HG03378 (cell line): ENCODE data around the gene CDH10.

Source experiments
- ATAC-seq: cut with Tn5 transposase; IDR thresholded peaks from one replicate; pipeline ENCODE4 v1.9.1; 2021; ENCODE audit warnings: mild to moderate bottlenecking, moderate library complexity; ENCODE audit not compliant: unreplicated experiment

CDH10 gene

GRCh38 chr5:24606971-24607370 is 37.8 kb downstream of the CDH10 start:
- ATAC-seq = no peak

- no peak for ATAC-seq
Measured at GRCh38 chr5:24602188-24602587, 42.6 kb downstream of the CDH10 start.

GRCh38 chr5:24598956-24599355 is 45.8 kb downstream of the CDH10 start:
- no peak for ATAC-seq

DNA sequence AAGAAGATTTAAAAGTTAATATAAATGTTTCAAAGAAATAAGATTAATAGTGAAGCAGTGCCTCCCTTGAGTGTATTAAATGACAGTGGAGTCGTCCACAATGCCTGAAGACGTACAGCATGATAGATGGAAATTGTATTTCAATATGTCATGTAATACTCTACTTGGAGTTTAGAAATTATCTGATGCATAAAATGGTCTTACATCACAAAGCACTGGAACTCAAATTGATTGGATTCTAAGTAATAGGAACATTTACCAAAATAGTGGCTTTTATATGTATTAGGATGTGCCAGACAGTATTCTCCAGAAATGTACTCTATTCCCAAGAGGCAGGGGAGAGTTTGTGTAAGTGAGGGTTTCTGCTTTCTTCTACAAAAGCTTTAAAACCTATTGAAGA is 49.4 kb downstream of the CDH10 start:
- no peak for ATAC-seq

- ATAC-seq = no peak
Measured at GRCh38 chr5:24591426-24591825, 53.4 kb downstream of the CDH10 start.

DNA sequence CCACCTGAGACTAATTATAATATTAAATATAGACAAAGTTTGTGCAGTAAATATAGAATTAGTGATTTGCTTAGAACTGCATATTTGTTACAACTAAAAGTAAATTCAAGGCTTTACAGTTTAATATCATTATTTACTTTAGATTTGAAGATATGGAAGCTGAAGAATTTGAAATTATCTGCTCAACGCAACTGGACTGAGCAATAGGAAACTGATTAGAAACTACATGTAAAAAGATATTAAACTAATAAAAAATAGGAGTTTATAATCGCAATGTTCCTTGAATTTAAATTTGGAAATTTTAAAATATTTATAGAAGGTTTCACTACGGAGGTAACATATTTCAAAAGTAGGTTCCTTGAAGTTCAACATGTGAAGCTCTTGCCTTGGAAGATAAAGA is 55.2 kb downstream of the CDH10 start:
- no peak for ATAC-seq

DNA sequence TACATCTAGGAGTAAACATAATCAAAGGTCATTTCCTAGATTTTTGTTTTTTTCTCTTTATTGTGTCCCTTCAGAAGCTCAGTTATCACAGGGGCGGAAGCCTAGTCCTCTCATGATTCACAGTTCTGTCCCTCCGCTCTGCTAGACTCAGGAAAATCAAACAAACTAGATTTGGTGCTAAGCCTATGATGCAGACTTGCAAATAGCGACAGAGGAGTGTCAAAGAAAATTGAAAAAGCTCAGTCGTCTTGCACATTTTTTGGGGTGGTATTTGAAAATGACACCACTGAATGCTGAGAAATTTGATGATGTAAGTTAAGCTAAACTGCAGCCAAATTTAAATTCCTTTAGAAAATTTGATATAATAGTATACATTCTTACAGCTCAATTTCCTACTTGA is 59.0 kb downstream of the CDH10 start:
- ATAC-seq = no peak

- ATAC-seq = no peak
Measured at GRCh38 chr5:24571302-24571701, 73.5 kb downstream of the CDH10 start.

DNA sequence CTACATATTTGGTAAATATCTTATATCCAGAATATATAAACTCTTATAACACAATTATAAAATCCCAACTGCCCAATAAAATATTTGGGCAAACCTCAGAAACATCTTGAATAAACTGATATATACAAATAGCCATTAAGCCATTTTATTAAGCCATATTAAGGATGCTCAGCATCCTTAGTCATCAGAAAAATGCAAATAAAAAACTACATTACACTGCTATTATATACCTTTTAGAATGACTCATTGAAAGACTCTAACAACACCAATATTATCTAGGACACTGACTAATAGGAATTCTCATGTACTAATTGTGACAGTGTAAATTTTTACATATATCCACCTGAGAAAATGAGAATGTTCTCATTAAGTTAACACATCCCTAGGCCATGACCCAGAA is 77.8 kb downstream of the CDH10 start:
- no peak for ATAC-seq

GRCh38 chr5:24555229-24555628 is 89.5 kb downstream of the CDH10 start:
- ATAC-seq = no peak

- ATAC-seq = no peak
Measured at GRCh38 chr5:24547132-24547531, 97.6 kb downstream of the CDH10 start.

DNA sequence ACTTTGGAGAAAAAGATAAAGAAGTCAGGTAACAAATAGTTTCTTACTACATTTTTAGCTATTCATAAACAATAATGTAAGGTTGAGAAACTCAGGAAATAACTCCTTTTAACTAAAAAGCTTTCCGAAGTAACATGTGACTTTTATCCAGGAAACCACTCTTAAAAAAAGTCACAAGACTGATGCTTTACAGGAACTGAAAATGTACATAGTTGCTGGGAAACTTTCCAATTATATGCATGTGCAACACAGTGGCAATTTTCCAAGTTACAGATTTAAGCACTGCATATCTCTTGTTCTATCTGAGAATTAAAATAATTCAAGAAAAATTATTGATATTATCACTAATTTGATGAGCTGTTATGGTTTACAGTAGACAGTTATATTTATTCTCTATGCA is 105.2 kb downstream of the CDH10 start:
- no peak for ATAC-seq

DNA sequence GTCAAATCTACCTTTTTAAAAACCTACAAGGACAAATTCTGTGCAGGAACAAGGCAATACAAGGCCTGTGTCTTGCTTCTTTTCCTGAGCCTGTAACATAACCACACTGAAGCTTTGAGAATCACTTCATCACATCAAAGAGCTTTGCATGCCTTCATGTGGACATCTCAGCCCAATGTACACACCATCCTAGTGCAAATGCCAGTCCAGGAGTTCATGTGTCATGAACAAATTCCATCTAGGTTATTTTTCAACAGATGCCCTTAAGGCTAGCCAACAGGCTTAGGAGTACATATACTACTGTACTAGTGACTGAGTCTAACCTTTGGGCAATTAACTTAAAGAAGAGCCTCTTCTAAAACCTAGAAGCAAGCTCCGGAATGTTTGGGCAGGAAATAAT is 106.4 kb downstream of the CDH10 start:
- no peak for ATAC-seq

DNA sequence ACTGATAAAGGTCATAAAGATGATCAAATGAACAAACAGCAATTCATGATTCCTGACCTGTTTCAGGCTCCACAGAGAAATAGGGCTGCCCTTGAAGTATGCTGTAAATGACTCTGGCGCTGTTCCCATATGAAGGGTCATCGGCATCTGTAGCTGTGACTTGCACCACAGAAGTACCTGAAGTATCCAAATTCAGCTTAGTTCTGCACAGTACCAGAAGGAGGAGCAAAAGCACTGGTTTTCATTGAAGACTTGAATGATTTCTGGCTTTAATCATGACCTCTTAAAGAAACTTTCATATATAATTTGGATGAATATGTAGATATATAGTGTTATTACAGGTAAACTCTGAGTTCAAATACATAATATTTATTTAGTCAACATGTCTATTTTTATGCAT is 109.1 kb downstream of the CDH10 start:
- no peak for ATAC-seq

DNA sequence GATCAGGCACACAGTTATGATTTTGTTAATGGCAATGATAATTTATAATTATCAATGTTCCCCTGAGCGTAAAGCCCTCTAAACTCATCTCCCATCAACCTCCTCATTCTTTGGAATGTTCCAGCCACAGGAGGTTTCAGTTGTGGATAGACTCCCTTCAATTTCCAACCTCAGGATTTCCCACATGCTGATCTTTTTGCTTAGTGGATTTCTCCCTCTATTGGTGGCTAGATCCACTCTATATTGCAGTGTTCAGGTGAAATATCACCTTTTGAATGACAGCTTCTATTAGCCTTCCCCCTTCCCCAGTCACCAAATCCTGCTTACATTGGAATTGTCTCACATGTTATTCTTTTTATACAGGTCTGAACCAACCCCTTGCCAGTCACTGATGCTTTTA is 113.9 kb downstream of the CDH10 start:
- no peak for ATAC-seq

- ATAC-seq = no peak
Measured at GRCh38 chr5:24525414-24525813, 119.4 kb downstream of the CDH10 start.

DNA sequence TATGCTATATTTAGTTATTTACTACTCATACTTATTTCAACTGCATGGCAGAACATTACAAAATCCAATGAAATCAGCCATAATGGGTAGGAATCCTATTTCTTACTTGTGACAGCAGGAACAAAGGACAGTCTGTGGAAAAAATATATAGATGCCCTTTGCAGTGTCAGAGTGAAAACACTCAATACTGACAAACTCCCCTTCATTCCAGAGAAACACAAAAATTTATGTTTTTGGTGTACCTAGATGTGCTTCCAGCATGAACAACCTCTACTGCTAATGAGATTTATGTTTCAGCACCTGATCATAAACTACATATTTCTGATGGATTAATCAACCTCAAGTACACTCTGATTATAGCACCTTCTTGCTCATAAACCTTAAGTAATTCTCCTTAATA is 132.4 kb downstream of the CDH10 start:
- no peak for ATAC-seq

DNA sequence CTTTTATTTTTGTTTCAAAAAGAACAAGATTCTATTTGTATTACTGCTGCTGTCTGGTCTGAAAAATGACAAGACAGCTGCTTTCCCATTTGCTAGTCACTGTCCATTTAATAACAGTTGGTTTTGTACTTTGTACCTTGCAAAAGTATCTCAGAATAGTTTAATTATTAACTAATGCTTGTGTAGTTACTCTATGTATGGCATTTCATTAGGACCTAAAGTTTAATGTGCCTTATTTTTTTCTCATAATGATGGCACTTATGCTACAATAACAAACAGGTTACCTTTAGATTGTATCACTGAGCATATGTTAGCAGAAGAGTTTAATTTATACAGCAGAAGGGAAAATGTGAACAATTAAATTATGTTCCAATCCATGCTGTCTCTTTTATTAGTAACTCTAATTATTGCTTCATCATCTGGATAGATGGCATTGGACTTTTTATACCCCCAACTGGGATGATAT is 134.2 kb downstream of the CDH10 start:
- ATAC-seq = no peak

- no peak for ATAC-seq
Measured at GRCh38 chr5:24509943-24510342, 134.8 kb downstream of the CDH10 start.

GRCh38 chr5:24505258-24505657 is 139.5 kb downstream of the CDH10 start:
- no peak for ATAC-seq

DNA sequence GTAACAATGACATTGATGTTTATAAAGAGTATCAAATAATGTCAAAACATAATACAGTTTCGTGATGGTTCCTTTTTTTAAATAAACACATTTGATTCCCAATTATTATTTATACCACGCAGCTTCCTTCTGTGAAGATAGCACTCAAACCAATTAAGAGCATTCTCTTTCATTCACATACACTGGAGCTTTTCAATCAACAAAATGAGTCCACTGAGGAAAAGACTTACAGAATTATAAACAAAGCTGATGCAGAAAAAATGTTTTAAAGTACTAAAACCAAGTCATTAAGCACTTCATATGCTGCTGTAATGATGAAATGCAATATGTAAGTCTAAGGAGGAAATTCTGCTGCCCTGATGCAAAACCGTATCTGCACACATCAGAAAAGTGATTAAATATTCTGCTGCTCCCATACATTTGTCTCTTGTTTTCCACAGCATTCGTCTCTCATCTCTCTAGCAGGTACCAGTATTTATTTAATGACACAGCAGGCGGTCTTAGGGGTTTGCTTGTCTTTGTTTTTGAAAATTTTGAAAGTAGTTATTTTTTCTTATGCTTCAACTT is 147.1 kb downstream of the CDH10 start:
- ATAC-seq = no peak

GRCh38 chr5:24497145-24497544 is 147.6 kb downstream of the CDH10 start:
- no peak for ATAC-seq

- ATAC-seq = no peak
Measured at GRCh38 chr5:24496268-24496667, 148.5 kb downstream of the CDH10 start.

DNA sequence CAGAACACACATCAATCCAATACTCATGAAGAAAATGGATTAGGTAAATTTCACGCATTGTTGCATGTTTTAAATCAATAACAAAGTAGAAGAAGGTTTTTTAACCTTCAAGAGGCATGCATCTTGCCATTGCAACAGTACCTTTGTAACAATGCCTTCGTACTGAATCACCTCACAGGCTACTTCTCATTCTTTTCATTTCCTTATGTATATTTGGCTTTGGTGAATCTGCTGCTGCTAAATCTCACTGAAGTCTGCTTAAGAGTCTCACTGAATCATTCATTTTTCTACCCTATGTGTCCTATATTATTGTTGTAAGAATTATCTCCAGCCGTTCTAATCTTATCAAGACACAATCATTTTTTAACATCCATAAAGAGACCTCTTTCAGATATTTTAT is 152.5 kb downstream of the CDH10 start:
- no peak for ATAC-seq
